Right renal cortex interstitium (tissue), 3 donors: ENCODE data around the gene DGKE. TPM values are rescaled to one million over a fixed set of nuclear protein-coding genes. Genes with fewer than 3 reads are reported as not detected.

Experiments used
- DNase-seq, 3 donors: peaks; one replicate each; pipeline ENCODE4 v3.0.0-alpha.2; 2013; ENCODE audit warnings: low read depth in 3 of 3, low spot score in 2 of 3
- polyA plus RNA-seq, 3 donors: library from polyadenylated mRNA; unstranded; fragments of 120-200 nt; gene quantifications; one replicate each; pipeline ENCODE4 v1.2.1, GENCODE V29; 2013; ENCODE audit not compliant: insufficient read length in 3 of 3

Gene DGKE
- polyA plus RNA-seq, 3 donors = 3.2 to 3.5 (median 3.4) TPM

GRCh38 chr17:56810891-56811775, 22.8 kb upstream of the DGKE start:
- DNase-seq = no peak

- DNase-seq = no peak
Observed at GRCh38 chr17:56812901-56813388, 21.0 kb upstream of the DGKE start.

GRCh38 chr17:56815711-56816110, 18.2 kb upstream of the DGKE start:
- DNase-seq = no peak

- DNase-seq = no peak
Observed at GRCh38 chr17:56817066-56817465, 16.9 kb upstream of the DGKE start.

GRCh38 chr17:56819030-56819429, 14.9 kb upstream of the DGKE start:
- DNase-seq = no peak

GRCh38 chr17:56819431-56820145, 14.4 kb upstream of the DGKE start:
- DNase-seq = peak in 2 of 3 donors; percentile 45 to 50

GRCh38 chr17:56820207-56820606, 13.7 kb upstream of the DGKE start:
- DNase-seq = no peak

- DNase-seq = no peak
Observed at GRCh38 chr17:56821847-56822534, 12.0 kb upstream of the DGKE start.

GRCh38 chr17:56822725-56823124, 11.2 kb upstream of the DGKE start:
- DNase-seq = no peak

GRCh38 chr17:56823848-56824247, 10.1 kb upstream of the DGKE start:
- no peak for DNase-seq

- DNase-seq = no peak
Observed at GRCh38 chr17:56824503-56824902, 9.4 kb upstream of the DGKE start.

GRCh38 chr17:56826611-56827414, 7.1 kb upstream of the DGKE start:
- DNase-seq = no peak

GRCh38 chr17:56830726-56831368, 3.1 kb upstream of the DGKE start:
- DNase-seq = no peak

- no peak for DNase-seq
Observed at GRCh38 chr17:56831369-56832095, 2.4 kb upstream of the DGKE start.

- DNase-seq = no peak
Observed at GRCh38 chr17:56832446-56832845, 1.5 kb upstream of the DGKE start.

- DNase-seq = peak in 1 of 3 donors; percentile 19
Observed at GRCh38 chr17:56833057-56833808, 718 bp upstream of the DGKE start.

GRCh38 chr17:56834380-56835263, 671 bp downstream of the DGKE start:
- peak in 1 of 3 donors; percentile 27 for DNase-seq

- DNase-seq = no peak
Observed at GRCh38 chr17:56835264-56835585, 1.3 kb downstream of the DGKE start.
